Tibial artery (tissue), 4 donors: ENCODE results near the gene ANKS6.
"Not testable (repeated sequence)": the region's sequence is repeated elsewhere in the genome, so short reads cannot be mapped to it uniquely, and the experiment has no call there.

Experiments used
- DNase-seq, 2 donors: peaks; one replicate each; pipeline ENCODE4 v3.0.0-alpha.2; 2019
- H3K27ac ChIP-seq, 2 donors: fragments of 200-600 bp; sonication (generic) in 1 of 2; 1 replicate in 1 of 2; 2 replicates in 1 of 2; pipeline ENCODE4 v1.5.1; 2018 to 2019; ENCODE audit warnings: mild to moderate bottlenecking in 1 of 2
- H3K27me3 ChIP-seq, 2 donors: fragments of 200-600 bp; sonication (generic) in 1 of 2; one replicate each; pipeline versions ENCODE4 v1.5.1 to v1.6.0; 2016 to 2019
- H3K36me3 ChIP-seq, 3 donors: fragments of 200-600 bp; sonication (generic) in 2 of 3; one replicate each; pipeline ENCODE4 v1.5.1; 2016 to 2019; ENCODE audit warnings: mild to moderate bottlenecking in 2 of 3
- H3K4me1 ChIP-seq, 4 donors: fragments of 200-600 bp; sonication (generic) in 2 of 4; 1 replicate in 3 of 4; 2 replicates in 1 of 4; pipeline ENCODE4 v1.5.1; 2016 to 2019
- H3K4me3 ChIP-seq, 2 donors: fragments of 200-600 bp; sonication (generic) in 1 of 2; 1 replicate in 1 of 2; 2 replicates in 1 of 2; pipeline ENCODE4 v1.5.1; 2018 to 2019; ENCODE audit warnings: mild to moderate bottlenecking in 2 of 2
- H3K9me3 ChIP-seq, 3 donors: fragments of 200-600 bp; sonication (generic) in 1 of 3; one replicate each; pipeline ENCODE4 v1.5.1; 2016 to 2019
- CTCF ChIP-seq, 2 experiments: fragments of 200-600 bp in 1 of 2; fragments of 450-650 bp in 1 of 2; IDR thresholded peaks; one replicate each; pipeline ENCODE4 v1.5.1; 2017 to 2019; ENCODE audit warnings: antibody characterized with exemption in 2 of 2, mild to moderate bottlenecking in 1 of 2, moderate library complexity in 1 of 2
- intact Hi-C: fragments of 100-400 bp; cut with DNase I; formaldehyde crosslinking; loops from one replicate; pipeline ENCODE4 v1.15.0; 2023; ENCODE audit warnings: low total_unique reads

The ANKS6 gene

GRCh38 chr9:98691890-98692289 is 104.5 kb downstream of the ANKS6 start:
- H3K4me1 ChIP-seq = no peaks in the 10 kb centered on the region
- H3K27ac ChIP-seq = no peak overlapping the region
- no peak overlapping the region for H3K4me3 ChIP-seq
- TF ChIP-seq CTCF (IDR thresholded peaks at IDR 0.05) = no peak
- H3K27me3 ChIP-seq = peaks cover 0 to 13% of the 10 kb centered on the region in 2 donors
- DNase-seq = no peak
- H3K36me3 ChIP-seq = no peaks in the 10 kb centered on the region
- intact Hi-C loops = no loop called here
- no peaks in the 10 kb centered on the region for H3K9me3 ChIP-seq

- Histone ChIP-seq H3K4me1 (no peaks in the 10 kb centered on the region), H3K27ac (no peak overlapping the region), H3K27me3 (peaks cover 0 to 4% of the 10 kb centered on the region in 2 donors), H3K4me3 (no peak overlapping the region), H3K9me3 (no peaks in the 10 kb centered on the region), H3K36me3 (no peaks in the 10 kb centered on the region)
- no peak for DNase-seq
- TF ChIP-seq CTCF (IDR thresholded peaks at IDR 0.05) = no peak
- intact Hi-C loops = no loop called here
Measured at GRCh38 chr9:98690686-98691085, 105.7 kb downstream of the ANKS6 start.

- no peaks in the 10 kb centered on the region for H3K4me1 ChIP-seq
- H3K27ac ChIP-seq = no peak overlapping the region
- intact Hi-C loops = no loop called here
- no peak for TF ChIP-seq CTCF (IDR thresholded peaks at IDR 0.05)
- H3K9me3 ChIP-seq = no peaks in the 10 kb centered on the region
- no peak for DNase-seq
- H3K27me3 ChIP-seq = no peaks in the 10 kb centered on the region
- H3K4me3 ChIP-seq = no peak overlapping the region
- H3K36me3 ChIP-seq = no peaks in the 10 kb centered on the region
Measured at GRCh38 chr9:98688710-98689495, 107.5 kb downstream of the ANKS6 start.

- H3K27me3 ChIP-seq = no peaks in the 10 kb centered on the region
- H3K4me3 ChIP-seq = no peak overlapping the region
- no peak for DNase-seq
- no peak for TF ChIP-seq CTCF (IDR thresholded peaks at IDR 0.05)
- H3K4me1 ChIP-seq = no peaks in the 10 kb centered on the region
- no peaks in the 10 kb centered on the region for H3K36me3 ChIP-seq
- no peak overlapping the region for H3K27ac ChIP-seq
- intact Hi-C loops = no loop called here
- H3K9me3 ChIP-seq = no peaks in the 10 kb centered on the region
Measured at GRCh38 chr9:98687911-98688310, 108.4 kb downstream of the ANKS6 start.

GRCh38 chr9:98686961-98687855 is 109.1 kb downstream of the ANKS6 start:
- Histone ChIP-seq H3K36me3 (no peaks in the 10 kb centered on the region), H3K9me3 (no peaks in the 10 kb centered on the region), H3K4me1 (no peaks in the 10 kb centered on the region), H3K27ac (no peak overlapping the region), H3K27me3 (no peaks in the 10 kb centered on the region), H3K4me3 (no peak overlapping the region)
- intact Hi-C loops = no loop called here
- no peak for TF ChIP-seq CTCF (IDR thresholded peaks at IDR 0.05)
- no peak for DNase-seq

GRCh38 chr9:98684816-98685215 is 111.5 kb downstream of the ANKS6 start:
- intact Hi-C loops, H3K4me1 ChIP-seq, H3K4me3 ChIP-seq, H3K27me3 ChIP-seq, H3K27ac ChIP-seq, H3K36me3 ChIP-seq, DNase-seq, H3K9me3 ChIP-seq: not testable (repeated sequence)
